Fibroblast of villous mesenchyme (primary cell): ENCODE results near the gene ATL2. TPM values are rescaled to one million over a fixed set of nuclear protein-coding genes. Genes with fewer than 3 reads are reported as not detected.
A peak's percentile ranks its signal among the peaks of the same experiment; 100 is the strongest.
"Not testable (repeated sequence)": the region's sequence is repeated elsewhere in the genome, so short reads cannot be mapped to it uniquely, and the experiment has no call there.

Experiments
- DNase-seq: peaks from one replicate; pipeline ENCODE4 v3.0.0-alpha.2; 2010; ENCODE audit warnings: low read depth
- H3K4me3 ChIP-seq: 2 replicates; pipeline ENCODE4 v1.5.1; 2011; ENCODE audit warnings: low read depth, mild to moderate bottlenecking, low read length
- CTCF ChIP-seq: IDR thresholded peaks from 2 replicates; pipeline ENCODE4 v1.5.1; 2012; ENCODE audit warnings: low read depth, mild to moderate bottlenecking, low read length; ENCODE audit not compliant: insufficient read depth
- total RNA-seq: library from RNA; depleted of rRNA; stranded (reverse); fragments of >200 nt; gene quantifications from 2 replicates; pipeline ENCODE4 v1.2.3, GENCODE V29; 2012

ATL2 gene
- total RNA-seq, 1 donor = 65.6 TPM

DNA sequence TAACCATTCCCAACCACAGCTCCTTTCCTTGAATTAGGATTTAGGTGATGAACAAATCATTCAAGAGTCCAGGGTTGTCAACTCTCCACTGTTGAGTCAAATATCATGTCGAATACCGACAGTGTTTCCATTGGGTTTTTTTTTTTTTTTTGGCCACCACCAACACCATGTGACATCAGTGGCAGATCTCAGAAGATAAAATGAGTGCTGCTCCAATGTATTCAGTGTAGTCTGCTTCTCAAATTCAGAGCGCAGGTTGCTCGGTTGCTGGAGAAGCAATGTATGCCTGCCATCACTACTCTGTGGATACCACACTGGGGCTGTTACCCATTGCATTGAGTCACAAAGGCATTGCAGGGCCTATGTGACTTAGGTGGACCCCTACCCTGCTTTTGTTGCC lies 10.8 kb upstream of the ATL2 start:
- no peak overlapping the region for H3K4me3 ChIP-seq
- DNase-seq = no peak
- TF ChIP-seq CTCF = no peak

DNA sequence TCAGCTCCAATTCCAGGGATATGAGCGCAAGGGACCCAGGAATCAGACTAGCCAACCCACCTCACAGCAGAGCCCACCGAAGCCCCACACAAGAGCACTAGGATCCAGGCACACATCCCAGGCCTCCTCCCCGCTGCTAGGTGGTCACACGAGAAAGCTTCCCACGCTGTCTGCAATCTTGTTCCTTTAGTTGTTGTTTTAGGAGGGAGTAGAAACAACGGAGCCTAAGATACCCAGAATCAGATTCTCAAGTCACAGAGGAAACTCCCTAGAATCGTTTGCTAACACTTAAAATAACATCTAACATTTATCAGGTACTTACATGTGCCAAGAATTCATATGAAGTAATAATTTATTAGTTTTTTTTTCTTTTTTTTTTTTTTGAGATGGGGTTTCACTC lies 9.7 kb upstream of the ATL2 start:
- TF ChIP-seq CTCF = no peak
- DNase-seq = no peak
- no peak overlapping the region for H3K4me3 ChIP-seq

- H3K4me3 ChIP-seq = no peak overlapping the region
- no peak for DNase-seq
These were observed 9.3 kb upstream of the ATL2 start for GRCh38 chr2:38386377-38386776.

GRCh38 chr2:38384338-38384737 lies 7.3 kb upstream of the ATL2 start:
- TF ChIP-seq CTCF = no peak
- H3K4me3 ChIP-seq = no peak overlapping the region
- no peak for DNase-seq

More at GRCh38 chr2:38386377-38386776, 9.3 kb upstream of the ATL2 start:
- TF ChIP-seq CTCF = no peak

DNA sequence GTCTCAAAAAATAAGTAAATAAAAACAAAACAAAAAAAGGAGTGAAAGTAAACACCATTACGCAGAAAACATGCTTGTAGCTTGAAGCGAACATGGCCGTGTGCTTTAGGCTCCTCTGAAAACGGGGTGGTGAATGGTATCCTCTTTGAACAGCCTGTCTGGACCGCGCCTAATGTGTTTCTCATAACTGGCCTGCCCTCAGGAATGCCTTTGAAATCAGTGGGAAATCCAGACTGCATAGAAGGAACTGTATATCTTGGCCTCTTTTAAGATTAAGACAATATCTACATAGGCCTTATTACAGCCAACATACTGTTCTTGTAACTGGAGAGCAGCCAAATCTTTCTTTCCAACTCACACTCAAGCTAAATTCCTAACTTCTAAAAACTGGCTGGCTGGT lies 6.7 kb upstream of the ATL2 start:
- DNase-seq = peak; percentile 24
- not testable (repeated sequence) for H3K4me3 ChIP-seq

DNA sequence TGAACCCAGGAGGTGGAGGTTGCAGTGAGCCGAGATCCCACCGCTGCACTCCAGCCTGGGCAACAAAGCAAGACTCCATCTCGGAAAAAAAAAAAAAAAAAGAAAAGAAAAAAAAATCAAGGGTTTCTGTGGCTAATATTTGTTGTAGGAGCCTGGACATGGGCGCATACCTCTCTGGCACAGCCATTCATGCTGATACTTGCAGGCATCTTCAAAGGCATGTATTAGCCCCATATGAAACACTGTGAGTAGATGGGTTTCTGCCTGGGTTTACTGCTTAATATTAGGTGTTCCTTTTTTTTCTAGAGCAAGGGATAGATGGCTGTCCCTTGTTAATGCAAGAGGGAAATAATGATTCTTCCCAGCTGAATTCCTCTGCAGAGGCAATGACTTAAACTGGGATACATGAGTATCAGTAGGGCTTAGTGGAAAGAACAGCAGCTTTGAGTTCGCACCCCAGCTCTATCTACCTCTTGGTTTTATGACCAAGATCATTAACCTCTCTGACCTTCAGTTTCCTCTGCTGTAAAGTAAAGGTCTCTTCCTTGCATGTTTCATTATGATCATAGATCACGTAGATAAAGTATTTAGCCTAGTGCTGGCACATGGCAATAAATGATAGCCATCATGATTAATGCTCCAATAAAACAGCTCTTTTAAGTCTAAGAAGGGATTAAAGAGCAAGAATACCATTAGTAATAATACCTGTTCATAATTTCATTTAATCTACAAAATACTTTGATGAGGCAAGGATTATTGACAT lies 4.5 kb upstream of the ATL2 start:
- no peak for DNase-seq
- TF ChIP-seq CTCF = no peak
- no peak overlapping the region for H3K4me3 ChIP-seq

GRCh38 chr2:38380397-38381130 lies 3.5 kb upstream of the ATL2 start:
- no peak for DNase-seq
- no peak for TF ChIP-seq CTCF
- no peak overlapping the region for H3K4me3 ChIP-seq
